HUES48 (cell line): ENCODE results near the gene SMIM12.
A peak's percentile ranks its signal among the peaks of the same experiment; 100 is the strongest.

Experiments
- H3K27ac ChIP-seq: one replicate; pipeline ENCODE4 v1.7.0; 2013; ENCODE audit warnings: low read depth, low read length, inconsistent platforms
- H3K27me3 ChIP-seq: 2 replicates; pipeline ENCODE4 v1.6.1; 2013; ENCODE audit warnings: mild to moderate bottlenecking, low read length; ENCODE audit not compliant: control insufficient read depth, insufficient read depth
- H3K36me3 ChIP-seq: 2 replicates; pipeline ENCODE4 v1.6.1; 2013; ENCODE audit warnings: low read length; ENCODE audit not compliant: control insufficient read depth, insufficient read depth
- H3K4me1 ChIP-seq: 2 replicates; pipeline ENCODE4 v1.6.1; 2013; ENCODE audit warnings: mild to moderate bottlenecking, low read length; ENCODE audit not compliant: control insufficient read depth, insufficient read depth
- H3K4me3 ChIP-seq: 2 replicates; pipeline ENCODE4 v1.5.1; 2013; ENCODE audit warnings: mild to moderate bottlenecking, low read depth, low read length
- H3K9ac ChIP-seq: 2 replicates; pipeline ENCODE4 v1.6.1; 2013; ENCODE audit warnings: mild to moderate bottlenecking, low read depth, low read length, moderate library complexity
- H3K9me3 ChIP-seq: 2 replicates; pipeline ENCODE4 v1.6.1; 2013; ENCODE audit warnings: low read length; ENCODE audit not compliant: control insufficient read depth, insufficient read depth

The SMIM12 gene

GRCh38 chr1:34858901-34859445 is 576 bp downstream of the SMIM12 start:
- no peaks in the 10 kb centered on the region for H3K9me3 ChIP-seq
- peaks cover 17% of the 10 kb centered on the region for H3K36me3 ChIP-seq
- peak overlapping the region; percentile 97 for H3K4me3 ChIP-seq
- H3K9ac ChIP-seq, result peak overlapping the region; percentile 68
- 0 out of 2 replicates have a peak, but pooled peaks cover 6% of the 10 kb centered on the region for H3K4me1 ChIP-seq
- H3K27me3 ChIP-seq, result no peaks in the 10 kb centered on the region; the same call in 1 of the 2 replicates
- peak overlapping the region; percentile 79 for H3K27ac ChIP-seq

DNA sequence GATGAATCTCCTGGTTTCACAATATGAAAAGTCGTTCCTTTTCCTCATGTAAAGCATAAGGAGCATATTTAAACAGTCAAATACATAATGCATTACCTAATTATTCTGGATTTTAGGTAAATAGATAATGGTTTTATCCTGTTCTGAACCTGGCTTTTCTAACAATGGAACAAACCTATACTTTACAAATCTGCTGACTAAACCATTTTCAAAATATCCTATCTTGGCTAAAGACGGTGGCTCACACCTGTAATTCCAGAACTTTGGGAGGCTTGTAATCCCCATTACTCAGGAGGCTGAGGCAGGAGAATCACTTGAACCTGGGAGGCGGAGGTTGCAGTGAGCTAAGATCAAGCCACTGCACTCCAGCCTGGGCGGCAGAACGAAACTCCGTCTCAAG is 2.9 kb downstream of the SMIM12 start:
- Histone ChIP-seq H3K9ac (no peak overlapping the region), H3K4me1 (peaks cover 12% of the 10 kb centered on the region), H3K27me3 (no peaks in the 10 kb centered on the region), H3K27ac (no peak overlapping the region), H3K4me3 (no peak overlapping the region), H3K9me3 (no peaks in the 10 kb centered on the region), H3K36me3 (peaks cover 21% of the 10 kb centered on the region)

- H3K9ac ChIP-seq, result peak overlapping the region; percentile 22; the same call in 1 of the 2 replicates
- H3K4me1 ChIP-seq, result peaks cover 16% of the 10 kb centered on the region
- no peaks in the 10 kb centered on the region for H3K27me3 ChIP-seq
- no peak overlapping the region for H3K4me3 ChIP-seq
- peaks cover 21% of the 10 kb centered on the region for H3K36me3 ChIP-seq
- peak overlapping the region; percentile 83 for H3K27ac ChIP-seq
- H3K9me3 ChIP-seq, result no peaks in the 10 kb centered on the region
Observed at GRCh38 chr1:34852677-34853217, 6.8 kb downstream of the SMIM12 start.

GRCh38 chr1:34851431-34852105 is 8.0 kb downstream of the SMIM12 start:
- Histone ChIP-seq H3K4me3 (no peak overlapping the region), H3K27me3 (no peaks in the 10 kb centered on the region), H3K9me3 (no peaks in the 10 kb centered on the region), H3K9ac (no peak overlapping the region), H3K27ac (no peak overlapping the region), H3K4me1 (peaks cover 16% of the 10 kb centered on the region), H3K36me3 (peaks cover 21% of the 10 kb centered on the region)

- H3K9ac ChIP-seq, result no peak overlapping the region
Observed at GRCh38 chr1:34850382-34850781, 9.2 kb downstream of the SMIM12 start.

GRCh38 chr1:34847094-34847493 is 12.5 kb downstream of the SMIM12 start:
- Histone ChIP-seq H3K27me3 (no peaks in the 10 kb centered on the region), H3K4me3 (no peak overlapping the region), H3K27ac (no peak overlapping the region), H3K9me3 (no peaks in the 10 kb centered on the region), H3K9ac (no peak overlapping the region), H3K4me1 (peaks cover 30% of the 10 kb centered on the region), H3K36me3 (no peaks in the 10 kb centered on the region)

More at GRCh38 chr1:34850382-34850781, 9.2 kb downstream of the SMIM12 start:
- H3K4me3 ChIP-seq, result no peak overlapping the region
- no peaks in the 10 kb centered on the region for H3K27me3 ChIP-seq
- H3K27ac ChIP-seq, result no peak overlapping the region
- peaks cover 16% of the 10 kb centered on the region for H3K4me1 ChIP-seq
- peaks cover 16% of the 10 kb centered on the region for H3K36me3 ChIP-seq
- no peaks in the 10 kb centered on the region for H3K9me3 ChIP-seq

DNA sequence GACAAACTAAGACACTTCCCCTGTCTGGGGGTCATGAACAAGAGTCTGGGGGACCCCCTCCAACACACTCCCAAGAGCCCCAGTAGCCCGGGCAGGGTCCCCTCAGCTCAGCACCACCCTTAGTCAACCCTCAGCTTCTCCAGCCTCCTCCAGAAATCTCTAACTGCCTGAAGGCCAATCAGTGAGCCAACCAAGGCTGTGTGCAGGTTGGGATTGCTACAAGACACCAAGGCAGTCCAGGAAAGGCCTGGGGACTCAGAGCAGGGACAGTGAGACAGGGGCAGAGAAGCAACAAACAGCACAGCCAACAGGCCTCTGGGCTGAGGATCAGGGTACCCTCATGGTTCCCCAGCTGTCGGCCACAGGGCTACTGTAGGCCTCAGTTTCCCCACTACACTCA is 13.3 kb downstream of the SMIM12 start:
- Histone ChIP-seq H3K4me3 (no peak overlapping the region), H3K4me1 (peaks cover 30% of the 10 kb centered on the region), H3K36me3 (no peaks in the 10 kb centered on the region), H3K9me3 (no peaks in the 10 kb centered on the region), H3K27me3 (no peaks in the 10 kb centered on the region), H3K9ac (no peak overlapping the region), H3K27ac (peak overlapping the region; percentile 43)

- peak overlapping the region; percentile 30 for H3K27ac ChIP-seq
- H3K9me3 ChIP-seq, result no peaks in the 10 kb centered on the region
- no peak overlapping the region for H3K9ac ChIP-seq
- H3K36me3 ChIP-seq, result no peaks in the 10 kb centered on the region
- H3K4me3 ChIP-seq, result no peak overlapping the region
- no peaks in the 10 kb centered on the region for H3K27me3 ChIP-seq
- peaks cover 27% of the 10 kb centered on the region for H3K4me1 ChIP-seq
Observed at GRCh38 chr1:34845131-34845901, 14.2 kb downstream of the SMIM12 start.

GRCh38 chr1:34844252-34844634 is 15.3 kb downstream of the SMIM12 start:
- H3K36me3 ChIP-seq, result no peaks in the 10 kb centered on the region
- no peak overlapping the region for H3K4me3 ChIP-seq
- peak overlapping the region; percentile 87 for H3K27ac ChIP-seq
- no peak overlapping the region for H3K9ac ChIP-seq
- peaks cover 23% of the 10 kb centered on the region for H3K4me1 ChIP-seq
- no peaks in the 10 kb centered on the region for H3K9me3 ChIP-seq
- H3K27me3 ChIP-seq, result no peaks in the 10 kb centered on the region

GRCh38 chr1:34843392-34844251 is 15.9 kb downstream of the SMIM12 start:
- no peaks in the 10 kb centered on the region for H3K36me3 ChIP-seq
- H3K9ac ChIP-seq, result no peak overlapping the region
- H3K4me3 ChIP-seq, result no peak overlapping the region
- peak overlapping the region; percentile 87 for H3K27ac ChIP-seq
- no peaks in the 10 kb centered on the region for H3K9me3 ChIP-seq
- no peaks in the 10 kb centered on the region for H3K27me3 ChIP-seq
- H3K4me1 ChIP-seq, result peaks cover 23% of the 10 kb centered on the region
